ENCODE results near the gene ZSCAN22. TPM values are rescaled to one million over a fixed set of nuclear protein-coding genes. Genes with fewer than 3 reads are reported as not detected.

Gene ZSCAN22
- total RNA-seq, 1 donor from 2014 or later = 4.2 TPM

GRCh38 chr19:58350871-58351557 is 24.2 kb downstream of the ZSCAN22 start:
- Mint-ChIP-seq H3K9me3 (no peaks in the 10 kb centered on the region), H3K27ac (no peak overlapping the region), H3K36me3 (ENCODE audit: low read depth) (peaks cover 10% of the 10 kb centered on the region), H3K27me3 (no peaks in the 10 kb centered on the region), H3K4me1 (peaks cover 17% of the 10 kb centered on the region), H3K4me3 (no peak overlapping the region)
- intact Hi-C loops (cut with micrococcal nuclease) = no loop called here
- no peak for DNase-seq

DNA sequence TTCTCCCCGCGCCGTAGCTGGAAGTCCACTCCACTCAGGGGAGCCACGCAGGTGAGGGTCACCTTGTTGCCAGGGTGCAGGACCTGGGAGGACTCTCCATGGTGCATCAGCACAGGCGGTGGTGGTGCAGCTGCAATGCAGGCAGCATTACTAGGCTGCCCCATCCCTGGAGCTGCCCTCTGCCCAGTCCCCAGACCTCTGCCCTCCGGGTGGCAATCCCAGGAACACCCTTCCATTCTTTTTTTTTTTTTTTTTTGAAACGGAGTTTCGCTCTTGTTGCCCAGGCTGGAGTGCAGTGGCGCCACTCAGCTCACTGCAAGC is 24.7 kb downstream of the ZSCAN22 start:
- intact Hi-C loops (cut with micrococcal nuclease) = no loop called here
- Mint-ChIP-seq H3K27me3 (no peaks in the 10 kb centered on the region), H3K4me3 (no peak overlapping the region), H3K27ac (no peak overlapping the region), H3K36me3 (ENCODE audit: low read depth) (peaks cover 10% of the 10 kb centered on the region), H3K4me1 (peaks cover 17% of the 10 kb centered on the region), H3K9me3 (no peaks in the 10 kb centered on the region)
- no peak for DNase-seq

DNA sequence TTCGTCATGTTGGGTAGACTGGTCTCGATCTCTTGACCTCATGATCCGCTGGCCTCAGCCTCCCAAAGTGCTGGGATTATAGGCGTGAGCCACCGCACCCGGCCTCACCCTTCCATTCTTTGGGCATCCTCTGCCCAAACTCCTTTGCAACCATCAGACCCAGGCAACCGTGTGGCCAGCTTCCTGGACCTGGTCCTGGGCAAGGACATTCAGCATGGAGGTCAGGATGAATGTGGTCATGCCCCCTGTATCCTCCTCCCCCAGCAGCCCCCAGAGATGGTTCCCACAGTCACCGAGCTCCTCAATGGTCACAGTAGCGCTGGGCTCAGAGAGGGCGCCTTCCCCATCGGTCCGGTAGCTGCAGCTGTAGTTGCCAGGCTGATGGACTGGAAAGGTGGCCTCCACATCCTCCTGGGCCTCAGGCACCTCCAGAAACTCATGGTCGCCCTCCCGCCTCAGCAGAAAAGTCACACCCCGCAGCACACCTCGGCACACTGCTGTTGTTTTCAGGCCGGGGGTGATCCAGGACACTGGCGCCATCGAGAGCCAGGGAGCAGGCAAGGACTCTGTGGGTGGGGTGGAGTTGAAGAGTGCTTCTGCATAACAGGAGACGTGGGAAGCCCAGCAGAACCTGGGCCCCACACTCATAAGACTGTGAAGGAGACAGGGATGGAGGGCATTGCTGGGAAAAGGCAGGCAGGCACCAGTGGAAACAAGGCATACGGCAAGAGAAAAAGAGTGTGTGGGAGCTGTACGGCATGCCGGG is 25.4 kb downstream of the ZSCAN22 start:
- Mint-ChIP-seq H3K9me3 (no peaks in the 10 kb centered on the region), H3K4me3 (no peak overlapping the region), H3K4me1 (peaks cover 15% of the 10 kb centered on the region), H3K27me3 (no peaks in the 10 kb centered on the region), H3K27ac (no peak overlapping the region), H3K36me3 (ENCODE audit: low read depth) (peaks cover 10% of the 10 kb centered on the region)
- intact Hi-C loops (cut with micrococcal nuclease) = no loop called here
- DNase-seq = no peak

GRCh38 chr19:58352760-58353671 is 26.2 kb downstream of the ZSCAN22 start, which contains the start of gene A1BG:
A1BG (minus strand) TSS chr19:58353492; CDS start chr19:58353437, 55 bp downstream.
- Mint-ChIP-seq H3K4me3 (no peak within 1 kb of the TSS), H3K27me3 (no peaks in the 10 kb centered on the region), H3K36me3 (ENCODE audit: low read depth) (peaks cover 9% of the 10 kb centered on the region), H3K4me1 (peaks cover 14% of the 10 kb centered on the region), H3K27ac (no peak within 1 kb of the TSS), H3K9me3 (no peaks in the 10 kb centered on the region)
- intact Hi-C loops (cut with micrococcal nuclease) = no loop called here
- no peak for DNase-seq

- peaks cover 8% of the 10 kb centered on the region for H3K4me1 Mint-ChIP-seq
- no peaks in the 10 kb centered on the region for H3K9me3 Mint-ChIP-seq
- no peak overlapping the region for H3K27ac Mint-ChIP-seq
- intact Hi-C loops (cut with micrococcal nuclease) = no loop called here
- H3K36me3 Mint-ChIP-seq (ENCODE audit: low read depth) = peaks cover 6% of the 10 kb centered on the region
- DNase-seq = no peak
- no peaks in the 10 kb centered on the region for H3K27me3 Mint-ChIP-seq
- no peak overlapping the region for H3K4me3 Mint-ChIP-seq
Measured at GRCh38 chr19:58353717-58354477, 27.1 kb downstream of the ZSCAN22 start.

DNA sequence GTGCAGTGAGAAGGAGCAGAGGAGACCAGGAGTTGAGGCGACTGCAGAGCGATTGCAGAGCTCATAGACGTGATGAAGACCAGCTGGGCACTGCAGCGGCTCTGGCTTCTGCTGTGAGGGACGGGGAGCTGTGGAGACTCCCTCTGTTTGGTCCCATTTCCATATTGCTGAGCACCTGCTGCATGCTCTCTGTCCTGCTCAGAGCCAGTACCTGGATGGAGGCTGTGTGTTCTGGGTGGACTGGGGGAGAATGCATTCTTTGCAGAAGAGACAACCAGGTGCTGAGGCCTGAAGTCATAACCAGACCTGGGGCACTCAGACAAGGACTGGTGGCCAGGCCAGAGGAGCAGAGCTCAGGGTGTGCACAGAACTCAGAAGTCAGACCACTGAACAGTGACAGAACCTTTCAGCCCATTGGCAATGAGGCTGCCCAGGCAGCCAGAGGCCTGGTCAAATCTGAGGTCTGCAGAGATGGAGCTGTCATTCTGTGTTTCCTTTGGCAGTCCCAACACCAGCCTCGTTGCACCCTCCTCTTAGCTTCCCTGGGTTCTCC is 27.8 kb downstream of the ZSCAN22 start:
- no peak overlapping the region for H3K27ac Mint-ChIP-seq
- peaks cover 6% of the 10 kb centered on the region for H3K4me1 Mint-ChIP-seq
- H3K27me3 Mint-ChIP-seq = no peaks in the 10 kb centered on the region
- no peaks in the 10 kb centered on the region for H3K9me3 Mint-ChIP-seq
- H3K36me3 Mint-ChIP-seq (ENCODE audit: low read depth) = peaks cover 4% of the 10 kb centered on the region
- intact Hi-C loops (cut with micrococcal nuclease) = no loop called here
- H3K4me3 Mint-ChIP-seq = no peak overlapping the region
- DNase-seq = no peak

DNA sequence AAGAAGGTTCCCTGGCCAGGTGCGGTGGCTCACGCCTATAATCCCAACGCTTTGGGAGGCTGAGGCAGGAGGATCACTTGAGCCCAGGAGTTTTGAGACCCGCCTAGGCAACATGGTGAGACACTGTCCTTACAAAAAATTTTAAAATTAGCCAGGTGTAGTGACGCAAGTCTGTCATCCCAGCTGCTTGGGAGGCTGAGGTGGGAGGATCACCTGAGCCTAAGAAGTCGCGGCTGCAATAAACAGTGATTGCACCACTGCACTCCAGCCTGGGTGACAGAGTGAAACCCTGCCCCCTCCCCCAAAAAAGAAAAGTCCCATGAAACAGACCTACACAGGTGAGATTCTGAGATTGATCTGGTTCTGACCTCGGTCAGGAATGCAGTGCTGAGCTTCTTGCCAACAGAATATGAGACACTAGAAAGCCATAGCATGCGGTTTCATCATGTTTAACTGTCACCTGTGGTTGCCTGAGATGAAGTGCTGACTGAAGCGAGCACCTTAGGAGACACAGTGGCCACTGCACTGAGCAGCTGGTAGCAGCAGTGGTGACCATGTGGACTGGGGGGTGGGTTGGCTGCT is 28.5 kb downstream of the ZSCAN22 start:
- Mint-ChIP-seq H3K27me3 (no peaks in the 10 kb centered on the region), H3K9me3 (no peaks in the 10 kb centered on the region), H3K27ac (no peak overlapping the region), H3K36me3 (ENCODE audit: low read depth) (peaks cover 2% of the 10 kb centered on the region), H3K4me1 (peaks cover 4% of the 10 kb centered on the region), H3K4me3 (no peak overlapping the region)
- intact Hi-C loops (cut with micrococcal nuclease) = no loop called here
- no peak for DNase-seq

DNA sequence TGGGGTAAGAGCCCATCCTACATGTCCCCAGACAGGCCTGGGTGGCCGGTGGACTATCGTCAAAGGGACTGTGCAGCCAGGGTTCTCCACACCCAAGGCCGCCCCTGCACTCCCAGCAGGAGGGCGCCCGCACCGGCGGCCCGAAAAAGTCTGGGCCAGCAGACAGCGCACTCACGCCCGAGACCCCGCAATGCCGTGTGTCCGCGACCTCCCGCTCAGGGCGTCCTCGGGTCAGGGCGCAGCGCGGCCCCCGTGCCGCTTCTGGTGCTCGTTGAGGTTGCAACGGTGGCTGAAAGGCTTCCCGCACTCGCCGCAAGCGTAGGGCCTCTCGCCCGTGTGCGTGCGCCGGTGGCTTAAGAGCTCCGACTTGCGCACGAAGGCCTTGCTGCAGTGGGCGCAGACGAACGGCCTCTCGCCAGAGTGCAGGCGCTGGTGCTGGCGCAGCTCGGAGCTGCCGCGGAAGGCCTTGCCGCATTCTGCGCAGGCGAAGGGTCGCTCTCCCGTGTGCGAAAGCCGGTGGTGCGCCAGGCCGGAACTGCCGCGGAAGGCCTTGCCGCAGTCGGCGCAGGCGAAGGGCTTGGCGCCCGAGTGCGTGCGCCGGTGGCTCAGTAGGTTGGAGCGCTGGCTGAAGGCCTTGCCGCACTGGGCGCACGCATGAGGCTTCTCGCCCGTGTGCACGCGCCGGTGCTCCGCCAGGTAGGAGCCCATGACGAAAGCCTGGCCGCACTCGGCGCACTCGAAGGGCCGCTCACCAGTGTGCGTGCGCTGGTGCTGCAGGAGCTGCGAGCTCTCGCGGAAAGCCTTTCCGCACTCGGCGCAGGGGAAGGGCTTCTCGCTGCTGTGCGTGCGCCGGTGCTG is 29.3 kb downstream of the ZSCAN22 start:
- Mint-ChIP-seq H3K4me3 (peak overlapping the region; percentile 55), H3K4me1 (peaks cover 4% of the 10 kb centered on the region), H3K27ac (no peak overlapping the region), H3K9me3 (no peaks in the 10 kb centered on the region), H3K27me3 (no peaks in the 10 kb centered on the region), H3K36me3 (ENCODE audit: low read depth) (peaks cover under 1% of the 10 kb centered on the region)
- DNase-seq = peak; percentile 83
- intact Hi-C loops (cut with micrococcal nuclease) = no loop called here

- no peak overlapping the region for H3K27ac Mint-ChIP-seq
- intact Hi-C loops (cut with micrococcal nuclease) = no loop called here
- peak overlapping the region; percentile 55 for H3K4me3 Mint-ChIP-seq
- DNase-seq = no peak
- H3K4me1 Mint-ChIP-seq = peaks cover 6% of the 10 kb centered on the region
- H3K36me3 Mint-ChIP-seq (ENCODE audit: low read depth) = peaks cover 2% of the 10 kb centered on the region
- no peaks in the 10 kb centered on the region for H3K27me3 Mint-ChIP-seq
- no peaks in the 10 kb centered on the region for H3K9me3 Mint-ChIP-seq
Measured at GRCh38 chr19:58356766-58357480, 30.1 kb downstream of the ZSCAN22 start.

- Mint-ChIP-seq H3K4me1 (peaks cover 10% of the 10 kb centered on the region), H3K4me3 (no peak overlapping the region), H3K27me3 (no peaks in the 10 kb centered on the region), H3K27ac (no peak overlapping the region), H3K36me3 (ENCODE audit: low read depth) (peaks cover 5% of the 10 kb centered on the region), H3K9me3 (no peaks in the 10 kb centered on the region)
- intact Hi-C loops (cut with micrococcal nuclease) = no loop called here
- no peak for DNase-seq
Measured at GRCh38 chr19:58357481-58358145, 30.8 kb downstream of the ZSCAN22 start.

GRCh38 chr19:58361900-58362271 is 35.1 kb downstream of the ZSCAN22 start:
- peak; percentile 81 for DNase-seq
- intact Hi-C loops (cut with micrococcal nuclease) = loop anchor here (1.0 kb wide), 5 partner anchors 15 to 39 kb away; partner anchors contain the start of genes RPS5 and ZNF837

More at GRCh38 chr19:58361900-58362271, 35.1 kb downstream of the ZSCAN22 start:
- H3K27me3 Mint-ChIP-seq = no peaks in the 10 kb centered on the region
- H3K4me3 Mint-ChIP-seq = peak overlapping the region; percentile 95
- peaks cover 5% of the 10 kb centered on the region for H3K36me3 Mint-ChIP-seq (ENCODE audit: low read depth)
- H3K27ac Mint-ChIP-seq = peak overlapping the region; percentile 97
- peaks cover 9% of the 10 kb centered on the region for H3K4me1 Mint-ChIP-seq
- H3K9me3 Mint-ChIP-seq = no peaks in the 10 kb centered on the region

Data from activated CD4-positive, alpha-beta T cell treated with anti-CD3 and anti-CD28 coated beads, Interleukin-2, amount 10 ng/mL, durations not matched to agents 24 days and 14 days (primary cell).